ENCODE measurements around the gene GFRA1. TPM values are rescaled to one million over a fixed set of nuclear protein-coding genes. Genes with fewer than 3 reads are reported as not detected.

Gene GFRA1
- total RNA-seq, 4 donors from 2014 or later, result 57.9 to 104 (median 61.6) TPM

DNA sequence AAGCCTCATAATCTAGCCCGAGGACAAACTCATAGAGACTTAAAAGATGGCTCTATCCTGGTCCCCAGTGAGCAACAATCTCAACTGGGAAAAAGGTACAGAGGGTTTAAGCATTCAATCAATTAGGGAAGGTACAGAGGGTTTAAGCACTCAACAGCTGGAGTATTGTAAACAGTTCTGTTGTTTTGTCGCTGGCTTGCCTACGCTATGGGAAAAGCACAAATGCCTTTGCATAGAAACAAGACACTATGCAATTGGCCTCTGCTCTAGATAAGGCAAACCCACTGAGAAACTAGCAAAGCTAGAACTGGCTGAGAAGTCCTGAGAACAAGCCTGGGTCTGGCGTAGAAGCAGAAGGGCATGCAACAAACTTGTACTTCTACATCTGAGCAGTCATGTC lies 69.3 kb downstream of the GFRA1 start:
- Histone ChIP-seq H3K4me3 (no peak overlapping the region), H3K27ac (no peak overlapping the region), H3K27me3 (no peaks in the 10 kb centered on the region), H3K4me1 (no peaks in the 10 kb centered on the region), H3K36me3 (no peaks in the 10 kb centered on the region), H3K9me3 (no peaks in the 10 kb centered on the region)
- 91 to 95% methylated on average over 4 of the region's 4 CpGs for WGBS, 2 donors
- DNase-seq (ENCODE audit: low spot score in 2 of 2), result no peak
- TF ChIP-seq, protein P1, sequence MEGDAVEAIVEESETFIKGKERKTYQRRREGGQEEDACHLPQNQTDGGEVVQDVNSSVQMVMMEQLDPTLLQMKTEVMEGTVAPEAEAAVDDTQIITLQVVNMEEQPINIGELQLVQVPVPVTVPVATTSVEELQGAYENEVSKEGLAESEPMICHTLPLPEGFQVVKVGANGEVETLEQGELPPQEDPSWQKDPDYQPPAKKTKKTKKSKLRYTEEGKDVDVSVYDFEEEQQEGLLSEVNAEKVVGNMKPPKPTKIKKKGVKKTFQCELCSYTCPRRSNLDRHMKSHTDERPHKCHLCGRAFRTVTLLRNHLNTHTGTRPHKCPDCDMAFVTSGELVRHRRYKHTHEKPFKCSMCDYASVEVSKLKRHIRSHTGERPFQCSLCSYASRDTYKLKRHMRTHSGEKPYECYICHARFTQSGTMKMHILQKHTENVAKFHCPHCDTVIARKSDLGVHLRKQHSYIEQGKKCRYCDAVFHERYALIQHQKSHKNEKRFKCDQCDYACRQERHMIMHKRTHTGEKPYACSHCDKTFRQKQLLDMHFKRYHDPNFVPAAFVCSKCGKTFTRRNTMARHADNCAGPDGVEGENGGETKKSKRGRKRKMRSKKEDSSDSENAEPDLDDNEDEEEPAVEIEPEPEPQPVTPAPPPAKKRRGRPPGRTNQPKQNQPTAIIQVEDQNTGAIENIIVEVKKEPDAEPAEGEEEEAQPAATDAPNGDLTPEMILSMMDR (IDR thresholded peaks at IDR 0.05), result no peak
- TF ChIP-seq POLR2A (IDR thresholded peaks at IDR 0.05) (no peak), EP300 (IDR thresholded peaks at IDR 0.05) (no peak)

DNA sequence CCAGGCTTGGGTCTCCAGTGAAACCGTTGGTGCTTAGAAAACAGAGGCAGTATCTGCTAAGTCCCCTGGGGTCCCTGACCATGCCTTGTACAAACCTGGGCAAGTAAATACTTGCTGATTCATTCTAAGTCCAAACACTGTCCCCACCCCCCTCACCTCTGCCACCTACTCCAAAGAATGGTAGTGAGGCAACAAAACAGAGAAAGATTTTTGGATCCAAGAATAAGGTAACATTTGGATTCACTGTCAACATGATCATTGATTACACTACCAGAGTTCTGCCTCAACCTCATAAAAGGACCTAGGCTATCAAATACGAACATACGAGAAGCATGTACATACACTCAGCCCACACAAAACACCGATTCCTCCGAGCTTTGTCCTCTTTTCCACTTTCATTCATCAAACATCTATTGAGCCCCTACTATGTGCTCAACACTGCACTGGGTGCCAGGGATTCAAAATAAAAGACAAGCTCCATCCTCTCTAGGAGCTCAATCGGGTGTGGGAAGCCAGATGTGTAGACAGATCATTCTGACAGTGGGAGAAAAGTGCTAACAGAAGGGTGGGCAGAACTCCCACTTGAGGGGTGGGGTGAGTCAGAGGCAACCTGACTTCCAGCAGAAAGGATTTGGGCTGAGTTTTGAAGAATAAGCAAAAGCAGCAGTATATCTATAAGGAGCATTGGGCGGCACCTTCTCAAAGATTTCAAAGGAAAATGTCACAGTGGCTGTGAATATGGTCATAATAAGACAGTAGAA lies 71.2 kb downstream of the GFRA1 start:
- Histone ChIP-seq H3K36me3 (no peaks in the 10 kb centered on the region), H3K4me1 (no peaks in the 10 kb centered on the region), H3K9me3 (no peaks in the 10 kb centered on the region), H3K4me3 (no peak overlapping the region), H3K27me3 (no peaks in the 10 kb centered on the region), H3K27ac (no peak overlapping the region)
- DNase-seq (ENCODE audit: low spot score in 2 of 2), result no peak
- TF ChIP-seq, protein P1 (IDR thresholded peaks at IDR 0.05), result no peak
- TF ChIP-seq POLR2A (IDR thresholded peaks at IDR 0.05) (no peak), EP300 (IDR thresholded peaks at IDR 0.05) (no peak)
- WGBS, 2 donors, result 95% methylated on average over 7 of the region's 7 CpGs

GRCh38 chr10:116201011-116201410 lies 72.0 kb downstream of the GFRA1 start:
- no peak for DNase-seq (ENCODE audit: low spot score in 2 of 2)
- peaks cover 0 to 3% (median 0%) of the 10 kb centered on the region in 4 donors for H3K9me3 ChIP-seq
- H3K27ac ChIP-seq, result no peak overlapping the region
- H3K36me3 ChIP-seq, result no peaks in the 10 kb centered on the region
- H3K4me1 ChIP-seq, result no peaks in the 10 kb centered on the region
- no peak overlapping the region for H3K4me3 ChIP-seq
- H3K27me3 ChIP-seq, result no peaks in the 10 kb centered on the region
- no peak for TF ChIP-seq POLR2A (IDR thresholded peaks at IDR 0.05)
- TF ChIP-seq EP300 (IDR thresholded peaks at IDR 0.05), result no peak
- TF ChIP-seq, protein P1 (IDR thresholded peaks at IDR 0.05), result no peak

DNA sequence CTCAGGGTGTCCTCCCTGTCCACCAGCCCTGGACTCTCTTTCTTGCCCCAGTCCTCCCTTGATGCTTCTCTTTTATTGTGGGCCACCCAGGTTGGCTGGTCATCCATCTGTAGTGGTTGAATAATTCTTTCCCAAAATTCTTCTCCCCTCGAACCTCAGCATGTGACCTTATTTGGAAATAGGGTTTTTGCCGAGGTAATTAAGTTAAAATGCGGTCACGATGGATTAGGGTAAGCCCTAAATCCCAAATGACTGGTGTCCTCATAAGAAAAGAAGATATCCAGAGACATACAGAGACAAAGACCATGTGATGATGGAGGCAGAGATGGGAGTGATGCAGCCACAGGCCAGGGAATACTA lies 74.3 kb downstream of the GFRA1 start:
- no peak for DNase-seq (ENCODE audit: low spot score in 2 of 2)
- Histone ChIP-seq H3K4me1 (no peaks in the 10 kb centered on the region), H3K9me3 (peaks cover 0 to 16% (median 0%) of the 10 kb centered on the region in 4 donors), H3K27me3 (no peaks in the 10 kb centered on the region), H3K27ac (no peak overlapping the region), H3K36me3 (no peaks in the 10 kb centered on the region), H3K4me3 (no peak overlapping the region)
- 70 to 71% methylated on average over 4 of the region's 4 CpGs for WGBS, 2 donors
- no peak for TF ChIP-seq EP300 (IDR thresholded peaks at IDR 0.05)

DNA sequence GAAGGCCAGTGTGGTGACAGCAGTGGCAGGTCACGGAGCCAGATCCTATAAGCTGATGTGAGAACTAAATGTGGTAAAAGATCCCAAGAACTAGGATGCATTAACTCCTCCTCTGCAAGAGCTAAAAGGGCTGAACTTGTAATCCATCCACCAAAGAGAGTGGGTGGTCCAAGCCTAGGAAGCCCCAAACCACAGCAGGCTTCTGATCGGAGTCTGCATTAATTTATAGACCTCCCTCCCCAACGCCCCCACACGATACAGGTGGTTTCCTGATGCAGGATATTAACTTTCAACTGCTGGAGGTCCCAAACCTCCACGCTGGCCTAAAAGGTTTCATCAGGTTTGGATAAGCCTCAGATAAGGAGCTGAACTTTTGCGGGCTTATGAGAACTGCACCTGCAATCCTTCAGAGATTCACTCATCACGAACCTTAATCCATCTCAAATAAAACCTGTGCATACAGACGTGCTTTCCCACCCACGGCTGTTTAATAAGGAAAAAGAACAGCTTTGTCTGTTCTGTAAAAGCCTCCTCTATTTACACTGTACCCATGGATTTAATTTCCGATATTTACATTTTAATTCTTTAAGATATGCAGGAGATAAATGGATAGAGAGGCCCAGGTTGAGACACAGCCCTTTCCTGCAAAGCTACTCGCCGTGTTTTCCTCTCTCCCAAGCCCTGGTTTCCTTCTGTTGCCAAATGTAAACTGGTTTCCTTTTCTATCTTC lies 74.9 kb downstream of the GFRA1 start:
- H3K36me3 ChIP-seq, result no peaks in the 10 kb centered on the region
- H3K4me1 ChIP-seq, result no peaks in the 10 kb centered on the region
- 67 to 69% methylated on average over 12 of the region's 12 CpGs for WGBS, 2 donors
- no peak overlapping the region for H3K27ac ChIP-seq
- DNase-seq (ENCODE audit: low spot score in 2 of 2), result no peak
- TF ChIP-seq, protein P1 (IDR thresholded peaks at IDR 0.05), result no peak
- TF ChIP-seq POLR2A (IDR thresholded peaks at IDR 0.05), result no peak
- TF ChIP-seq EP300 (IDR thresholded peaks at IDR 0.05), result no peak
- no peak overlapping the region for H3K4me3 ChIP-seq
- H3K9me3 ChIP-seq, result peaks cover 0 to 16% (median 0%) of the 10 kb centered on the region in 4 donors
- H3K27me3 ChIP-seq, result no peaks in the 10 kb centered on the region
